Mesodermal cell (in vitro differentiated cells): ENCODE results near the gene ACOT7.

Source experiments
- H3K27ac ChIP-seq: 2 replicates; pipeline ENCODE4 v1.7.0; 2013; ENCODE audit warnings: mild to moderate bottlenecking, low read depth, low read length, moderate library complexity; ENCODE audit not compliant: severe bottlenecking
- H3K36me3 ChIP-seq: 2 replicates; pipeline ENCODE4 v1.7.1; 2013; ENCODE audit warnings: mild to moderate bottlenecking, low read length, moderate library complexity; ENCODE audit not compliant: control insufficient read depth, insufficient read depth
- H3K4me1 ChIP-seq: one replicate; pipeline ENCODE4 v1.7.1; 2013; ENCODE audit warnings: mild to moderate bottlenecking, low read length; ENCODE audit not compliant: insufficient read depth, control insufficient read depth, poor library complexity, severe bottlenecking
- H3K4me3 ChIP-seq: 2 replicates; pipeline ENCODE4 v1.7.0; 2013; ENCODE audit warnings: low read length, control low read depth, mild to moderate bottlenecking; ENCODE audit not compliant: insufficient read depth, poor library complexity, severe bottlenecking; ENCODE audit errors: extremely low read depth
- H3K9me3 ChIP-seq: 2 replicates; pipeline ENCODE4 v1.7.1; 2013; ENCODE audit warnings: mild to moderate bottlenecking, low read length, moderate library complexity; ENCODE audit not compliant: control insufficient read depth
- WGBS, 2 experiments: methylation state at CpG; one replicate each; pipeline ENCODE4 v1.1.5; 2013; ENCODE audit warnings: missing lambda C conversion rate in 2 of 2; ENCODE audit not compliant: insufficient coverage in 2 of 2; 5-methylcytosine and 5-hydroxymethylcytosine counted together

ACOT7 gene

DNA sequence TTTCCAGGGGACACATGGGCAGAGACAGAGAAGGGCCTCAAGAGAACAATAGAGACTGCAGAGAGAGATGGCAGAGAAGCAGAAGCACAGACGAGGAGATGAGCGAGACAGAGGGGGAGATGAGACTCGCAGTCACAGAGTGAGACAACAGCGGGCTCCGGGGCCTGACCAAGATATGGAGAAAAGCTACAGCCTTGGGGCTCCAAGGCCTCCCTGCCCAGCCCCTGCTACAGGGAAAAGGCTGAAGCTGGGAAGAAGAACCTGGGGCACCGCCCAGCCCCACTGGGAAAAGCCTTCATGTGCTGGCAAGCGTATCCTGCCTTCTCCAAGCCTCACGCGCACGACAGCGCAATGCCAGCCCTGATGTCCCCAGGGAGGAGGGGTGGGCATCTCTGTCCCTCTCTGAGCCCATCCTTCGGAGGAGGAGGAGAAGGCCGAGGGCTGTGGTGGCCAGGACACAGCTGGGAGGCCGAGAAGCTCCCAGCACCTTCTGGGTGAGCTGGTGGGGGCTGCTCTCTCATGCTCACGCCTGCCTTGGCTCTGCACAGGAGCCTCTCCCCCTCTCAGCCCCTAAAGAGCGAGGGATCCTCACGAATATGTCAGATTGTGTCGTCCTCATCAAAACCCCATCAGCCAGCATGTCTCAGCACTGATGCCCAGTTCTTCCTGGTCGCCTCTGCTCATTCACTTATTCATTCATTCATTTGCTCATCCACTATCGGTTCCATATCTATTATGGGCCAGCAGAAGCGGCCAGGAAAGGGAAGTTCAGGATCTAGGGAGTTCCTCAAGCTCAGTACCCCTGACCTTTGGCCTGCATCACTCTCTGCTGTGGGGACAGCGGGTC is 56.6 kb downstream of the ACOT7 start:
- Histone ChIP-seq H3K4me3 (no peak overlapping the region), H3K4me1 (no peaks in the 10 kb centered on the region), H3K9me3 (no peaks in the 10 kb centered on the region), H3K36me3 (peaks cover 17% of the 10 kb centered on the region), H3K27ac (no peak overlapping the region)
- WGBS, 2 experiments, result 93% methylated on average over 11 to 22 of the region's 22 CpGs

GRCh38 chr1:6334261-6334993 is 59.1 kb downstream of the ACOT7 start:
- WGBS, 2 experiments, result 94 to 97% methylated on average over 10 to 14 of the region's 14 CpGs

DNA sequence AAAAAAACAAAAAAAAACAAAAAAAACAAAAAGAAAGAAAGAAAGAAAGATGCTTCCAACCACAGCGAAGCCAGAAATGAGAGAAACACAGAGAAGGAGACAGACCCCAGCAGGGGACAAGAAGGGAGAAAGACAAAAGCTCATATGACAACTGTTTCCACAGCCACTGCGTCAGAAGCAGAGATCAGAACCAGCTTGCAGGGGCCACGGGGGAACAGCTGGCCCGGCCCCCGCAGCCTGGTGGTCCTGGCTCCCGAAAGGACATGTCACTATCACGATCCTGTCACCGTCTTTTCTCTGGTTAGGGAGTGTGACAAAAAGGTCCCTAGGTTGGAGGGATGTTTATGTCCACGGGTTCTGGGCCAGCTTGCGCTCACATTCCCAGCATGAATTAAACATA is 60.7 kb downstream of the ACOT7 start:
- Histone ChIP-seq H3K9me3 (no peaks in the 10 kb centered on the region), H3K36me3 (peaks cover 37% of the 10 kb centered on the region), H3K4me3 (no peak overlapping the region), H3K4me1 (no peaks in the 10 kb centered on the region), H3K27ac (no peak overlapping the region)
- 94 to 97% methylated on average over 5 to 6 of the region's 10 CpGs for WGBS, 2 experiments

More at GRCh38 chr1:6334261-6334993, 59.1 kb downstream of the ACOT7 start:
- no peak overlapping the region for H3K4me3 ChIP-seq
- no peak overlapping the region for H3K27ac ChIP-seq
- H3K36me3 ChIP-seq, result peaks cover 29% of the 10 kb centered on the region
- H3K4me1 ChIP-seq, result no peaks in the 10 kb centered on the region
- H3K9me3 ChIP-seq, result no peaks in the 10 kb centered on the region

- Histone ChIP-seq H3K4me3 (no peak overlapping the region), H3K4me1 (no peaks in the 10 kb centered on the region), H3K27ac (no peak overlapping the region), H3K36me3 (peaks cover 45% of the 10 kb centered on the region), H3K9me3 (no peaks in the 10 kb centered on the region)
- whole genome bisulfite sequencing, 2 experiments, result 91 to 94% methylated on average over 13 to 15 of the region's 18 CpGs
Observed at GRCh38 chr1:6331543-6332273, 61.9 kb downstream of the ACOT7 start.

GRCh38 chr1:6330410-6330911 is 63.1 kb downstream of the ACOT7 start:
- no peak overlapping the region for H3K4me3 ChIP-seq

GRCh38 chr1:6329851-6330250 is 63.7 kb downstream of the ACOT7 start:
- Histone ChIP-seq H3K36me3 (peaks cover 58% of the 10 kb centered on the region), H3K27ac (no peak overlapping the region)
- 96 to 99% methylated on average over 9 of the region's 13 CpGs for WGBS, 2 experiments

More at GRCh38 chr1:6330410-6330911, 63.1 kb downstream of the ACOT7 start:
- H3K4me1 ChIP-seq, result no peaks in the 10 kb centered on the region
- H3K9me3 ChIP-seq, result no peaks in the 10 kb centered on the region
- H3K36me3 ChIP-seq, result peaks cover 57% of the 10 kb centered on the region
- no peak overlapping the region for H3K27ac ChIP-seq
- WGBS, 2 experiments, result 94 to 97% methylated on average over 15 of the region's 16 CpGs

DNA sequence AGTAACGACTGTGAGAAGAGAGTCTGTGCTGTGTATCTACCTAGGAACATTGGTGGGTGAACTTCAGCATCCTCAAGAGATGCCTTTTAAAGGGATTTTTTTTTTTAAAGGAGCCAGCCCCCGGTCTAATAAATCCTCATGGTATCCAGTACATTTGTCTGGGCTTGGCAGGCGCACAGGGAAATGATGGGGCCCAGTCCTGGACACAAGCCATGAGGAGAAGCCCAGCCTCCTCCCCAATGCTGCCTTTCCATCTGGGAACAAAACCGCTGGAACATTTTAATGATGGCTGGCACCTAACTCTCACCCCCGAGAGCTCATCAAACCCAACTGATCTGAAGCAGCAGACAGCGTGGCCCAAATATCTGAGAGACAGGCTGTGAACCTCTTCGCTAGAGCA is 64.2 kb downstream of the ACOT7 start:
- Histone ChIP-seq H3K9me3 (no peaks in the 10 kb centered on the region), H3K27ac (no peak overlapping the region), H3K36me3 (peaks cover 58% of the 10 kb centered on the region), H3K4me1 (no peaks in the 10 kb centered on the region), H3K4me3 (no peak overlapping the region)
- 93 to 94% methylated on average over 7 of the region's 7 CpGs for WGBS, 2 experiments

More at GRCh38 chr1:6329851-6330250, 63.7 kb downstream of the ACOT7 start:
- no peaks in the 10 kb centered on the region for H3K9me3 ChIP-seq
- H3K4me1 ChIP-seq, result no peaks in the 10 kb centered on the region
- no peak overlapping the region for H3K4me3 ChIP-seq

DNA sequence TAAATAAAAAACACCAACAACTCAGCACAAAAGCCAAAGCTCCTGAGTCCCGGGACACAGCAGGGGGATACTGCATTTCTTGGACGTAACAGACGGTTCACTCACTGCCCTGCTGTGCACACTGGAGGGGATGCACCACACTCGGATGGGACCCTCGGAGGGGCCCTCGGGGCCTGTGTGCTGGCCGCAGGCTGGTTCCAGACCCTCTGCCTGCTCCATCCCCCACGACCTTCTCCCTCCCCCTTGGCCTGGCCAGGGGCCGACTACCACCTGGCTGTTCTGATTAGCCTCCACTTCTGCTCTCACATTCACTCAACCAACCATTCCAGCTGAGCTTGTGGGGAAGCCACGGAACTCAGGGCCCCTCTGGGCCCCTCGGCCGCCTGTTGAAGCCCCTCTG is 64.9 kb downstream of the ACOT7 start:
- 89 to 92% methylated on average over 11 to 12 of the region's 12 CpGs for WGBS, 2 experiments
- Histone ChIP-seq H3K4me3 (no peak overlapping the region), H3K36me3 (peaks cover 58% of the 10 kb centered on the region), H3K27ac (no peak overlapping the region), H3K4me1 (no peaks in the 10 kb centered on the region), H3K9me3 (no peaks in the 10 kb centered on the region)

DNA sequence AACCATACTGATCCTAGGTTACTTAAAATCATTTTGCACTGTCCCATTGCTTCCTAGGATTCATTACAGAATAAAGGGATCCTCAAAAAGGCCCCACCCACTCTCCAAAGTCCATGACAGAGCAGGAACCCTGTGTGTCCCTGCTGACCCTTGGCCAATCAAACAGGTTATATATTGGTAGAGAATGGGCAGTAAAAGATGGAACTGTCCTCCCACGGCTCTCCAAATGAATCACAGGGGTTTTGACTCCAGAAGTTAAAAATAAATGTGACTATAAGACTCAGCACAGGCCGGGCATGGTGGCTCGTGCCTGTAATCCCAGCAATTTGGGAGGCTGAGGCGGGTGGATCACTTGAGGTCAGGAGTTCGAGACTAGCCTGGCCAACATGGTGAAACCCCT is 65.5 kb downstream of the ACOT7 start:
- H3K4me1 ChIP-seq, result no peaks in the 10 kb centered on the region
- H3K36me3 ChIP-seq, result peaks cover 58% of the 10 kb centered on the region
- 91 to 96% methylated on average over 3 to 4 of the region's 5 CpGs for WGBS, 2 experiments
- no peaks in the 10 kb centered on the region for H3K9me3 ChIP-seq
- no peak overlapping the region for H3K27ac ChIP-seq
- no peak overlapping the region for H3K4me3 ChIP-seq

DNA sequence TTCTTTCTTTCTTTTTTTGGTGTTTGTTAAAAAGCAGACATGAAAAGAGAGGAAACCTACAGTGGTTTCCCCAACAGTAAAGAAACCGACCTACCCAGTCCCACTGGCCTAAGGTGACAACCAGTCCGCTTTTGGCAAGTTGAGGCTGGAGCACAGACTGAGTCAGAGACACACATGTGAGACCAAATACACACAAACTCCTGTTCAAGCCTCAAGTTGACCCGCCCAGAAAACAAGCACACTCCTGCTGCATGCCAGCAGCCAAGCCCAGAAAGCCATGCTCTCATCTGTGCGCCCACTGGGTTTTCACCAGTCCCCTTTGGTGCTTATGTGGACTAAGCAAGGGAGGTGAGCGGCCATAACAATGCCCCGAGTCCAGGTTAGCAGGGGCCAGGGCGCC is 68.1 kb downstream of the ACOT7 start:
- peaks cover 45% of the 10 kb centered on the region for H3K36me3 ChIP-seq
- WGBS, 2 experiments, result 82 to 95% methylated on average over 6 to 7 of the region's 7 CpGs
- no peak overlapping the region for H3K4me3 ChIP-seq
- no peaks in the 10 kb centered on the region for H3K9me3 ChIP-seq
- H3K4me1 ChIP-seq, result no peaks in the 10 kb centered on the region
- H3K27ac ChIP-seq, result no peak overlapping the region
